ENCODE results near the gene TNFAIP8. TPM values are rescaled to one million over a fixed set of nuclear protein-coding genes. Genes with fewer than 3 reads are reported as not detected.

Gene TNFAIP8
- total and polyA plus RNA-seq, 3 experiments from 2014 or later = 207 to 311 (median 295) TPM

DNA sequence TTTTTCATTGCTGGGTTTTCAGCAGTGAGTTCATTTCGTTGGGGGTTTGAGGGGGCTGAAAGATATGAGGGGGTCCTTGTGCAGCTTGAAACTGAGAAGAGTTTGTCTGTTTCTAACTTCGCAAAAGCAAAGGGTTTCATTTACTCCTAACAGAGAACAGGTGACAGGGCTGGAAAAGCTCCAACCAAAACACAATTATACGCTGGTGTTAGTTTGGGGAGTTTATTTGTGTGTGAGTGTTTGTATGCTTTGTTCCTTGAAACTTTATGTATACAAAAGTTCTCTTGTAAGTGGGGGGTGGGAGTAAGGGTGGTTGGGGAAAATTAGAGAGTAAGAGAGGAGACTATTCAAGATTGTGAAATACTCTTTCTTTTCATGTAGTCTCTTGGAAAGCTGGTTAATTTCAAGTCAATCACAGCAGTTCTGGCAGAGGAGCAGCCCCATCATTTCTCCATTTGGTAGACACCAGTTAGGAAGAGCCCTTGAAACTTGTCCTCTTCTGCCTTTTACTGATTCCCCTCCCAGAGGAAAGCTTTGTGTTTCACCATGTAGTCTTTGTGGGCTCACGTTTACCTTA lies 881 bp downstream of the TNFAIP8 start:
- H3K4me3 ChIP-seq (ENCODE audit: low read length) = peak overlapping the region; percentile 37
- H3K9me3 Mint-ChIP-seq = no peaks in the 10 kb centered on the region
- POLR2A ChIA-PET = interaction anchor here (1.1 to 1.8 kb wide), 6 partner anchors 10 to 87 kb away, joined by 3 to 10 read pairs (median 5); no protein-coding TSS in a partner anchor
- CTCF ChIA-PET = interaction anchor here (1.0 to 4.0 kb wide), 12 partner anchors 10 to 368 kb away, joined by 3 to 19 read pairs (median 5); partner anchors contain the start of gene DTWD2
- peaks cover 0 to 12% (median 2%) of the 10 kb centered on the region in 3 donors for H3K36me3 Mint-ChIP-seq
- H3K27me3 ChIP-seq (ENCODE audit: insufficient read depth, low read length, poor library complexity, severe bottlenecking) = no peaks in the 10 kb centered on the region
- H3K36me3 ChIP-seq (ENCODE audit: insufficient read depth, low read length) = no peaks in the 10 kb centered on the region
- no peaks in the 10 kb centered on the region for H3K9me3 ChIP-seq (ENCODE audit: low read length)
- peaks cover 94 to 100% (median 98%) of the 10 kb centered on the region in 3 donors for H3K4me1 Mint-ChIP-seq
- H3K27ac ChIP-seq (ENCODE audit: low read depth, low read length) = peak overlapping the region; percentile 21
- peak overlapping the region; percentile 75 to 95 (median 90) for H3K27ac Mint-ChIP-seq
- no peaks in the 10 kb centered on the region for H3K27me3 Mint-ChIP-seq
- H3K4me3 Mint-ChIP-seq = peak overlapping the region; percentile 81 to 95 (median 91)
- DNase-seq = no peak
- peaks cover 96% of the 10 kb centered on the region for H3K4me1 ChIP-seq (ENCODE audit: insufficient read depth, low read length)

DNA sequence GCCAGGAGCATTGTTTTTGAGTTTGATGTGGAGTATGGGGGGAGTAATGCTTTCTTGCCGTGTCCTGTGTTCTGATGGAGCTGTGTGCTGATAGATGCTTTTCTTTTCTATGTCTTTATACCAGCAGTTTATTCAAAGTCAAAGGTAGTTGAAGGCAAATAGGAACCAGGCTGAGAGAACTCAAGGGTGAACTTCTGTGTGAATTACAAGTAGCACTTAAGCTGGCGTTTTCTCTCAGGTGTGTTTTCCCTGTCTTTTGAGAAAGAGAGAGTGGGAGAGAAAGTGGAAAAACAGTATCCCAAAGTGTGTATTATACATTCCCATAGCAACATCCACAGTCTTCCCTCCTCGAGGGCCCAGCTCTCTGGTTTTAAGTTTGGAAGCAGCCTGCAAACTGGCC lies 1.5 kb downstream of the TNFAIP8 start:
- CTCF ChIA-PET = interaction anchor here (1.0 to 4.0 kb wide), 11 partner anchors 11 to 89 kb away, joined by 3 to 19 read pairs (median 4); no protein-coding TSS in a partner anchor

DNA sequence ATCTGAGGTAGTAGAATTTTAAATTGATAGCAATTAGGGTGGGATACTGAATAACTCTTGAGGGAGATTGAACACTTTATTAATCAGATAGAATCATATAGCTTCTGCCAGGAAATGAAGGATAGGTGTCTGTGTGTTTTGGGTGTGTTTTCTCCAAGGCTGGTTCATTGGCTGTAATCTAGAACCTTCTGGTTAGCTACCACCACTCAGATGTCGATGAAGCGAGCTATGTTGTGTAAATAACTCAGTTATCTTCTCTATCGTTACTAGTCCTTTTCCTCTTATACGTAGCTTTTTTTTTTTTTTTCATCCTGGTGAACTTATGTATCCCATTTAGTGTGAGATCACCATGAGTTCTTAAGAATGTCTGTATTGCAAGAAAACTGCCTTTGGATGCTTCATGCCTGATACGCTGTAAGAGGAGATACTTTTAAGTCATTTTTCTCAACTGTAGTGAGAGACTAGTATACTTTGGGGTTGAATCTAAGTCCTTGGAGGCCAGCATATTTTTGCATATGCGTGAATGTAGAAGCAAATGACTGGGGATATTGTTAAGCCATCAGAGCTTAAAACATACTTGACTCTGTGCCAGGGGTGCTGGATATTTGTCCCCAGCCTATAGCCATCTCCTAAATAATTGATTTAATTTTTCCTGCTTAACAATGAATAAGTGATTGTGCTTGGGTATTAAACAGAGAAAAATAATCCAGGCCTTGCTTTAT lies 2.1 kb downstream of the TNFAIP8 start:
- Histone ChIP-seq H3K9me3 (ENCODE audit: low read length) (no peaks in the 10 kb centered on the region), H3K27me3 (ENCODE audit: insufficient read depth, low read length, poor library complexity, severe bottlenecking) (no peaks in the 10 kb centered on the region), H3K4me1 (ENCODE audit: insufficient read depth, low read length) (peaks cover 96% of the 10 kb centered on the region), H3K27ac (ENCODE audit: low read depth, low read length) (peak overlapping the region; percentile 8), H3K36me3 (ENCODE audit: insufficient read depth, low read length) (no peaks in the 10 kb centered on the region), H3K4me3 (ENCODE audit: low read length) (peak overlapping the region; percentile 37)
- Mint-ChIP-seq H3K27ac (peak overlapping the region; percentile 75 to 95 (median 90)), H3K4me3 (peak overlapping the region; percentile 81 to 95 (median 91)), H3K36me3 (peaks cover 0 to 9% (median 3%) of the 10 kb centered on the region in 3 donors), H3K9me3 (no peaks in the 10 kb centered on the region), H3K27me3 (no peaks in the 10 kb centered on the region), H3K4me1 (peaks cover 94 to 100% (median 98%) of the 10 kb centered on the region in 3 donors)
- DNase-seq = no peak
- POLR2A ChIA-PET = interaction anchor here (0.5 to 1.3 kb wide), 7 partner anchors 18 to 280 kb away, joined by 3 to 6 read pairs (median 4); no protein-coding TSS in a partner anchor
- CTCF ChIA-PET = interaction anchor here (0.6 to 4.0 kb wide), 12 partner anchors 9 to 90 kb away, joined by 3 to 19 read pairs (median 4); no protein-coding TSS in a partner anchor

More for the DNA sequence above, 1.5 kb downstream of the TNFAIP8 start:
- H3K27me3 Mint-ChIP-seq = no peaks in the 10 kb centered on the region
- peak overlapping the region; percentile 81 to 95 (median 91) for H3K4me3 Mint-ChIP-seq
- peaks cover 0 to 12% (median 3%) of the 10 kb centered on the region in 3 donors for H3K36me3 Mint-ChIP-seq
- POLR2A ChIA-PET = interaction anchor here (0.5 to 1.3 kb wide), 8 partner anchors 17 to 279 kb away, joined by 3 to 10 read pairs (median 4); no protein-coding TSS in a partner anchor
- H3K27me3 ChIP-seq (ENCODE audit: insufficient read depth, low read length, poor library complexity, severe bottlenecking) = no peaks in the 10 kb centered on the region
- no peaks in the 10 kb centered on the region for H3K9me3 ChIP-seq (ENCODE audit: low read length)
- H3K4me3 ChIP-seq (ENCODE audit: low read length) = peak overlapping the region; percentile 37
- H3K27ac ChIP-seq (ENCODE audit: low read depth, low read length) = no peak overlapping the region
- peaks cover 96% of the 10 kb centered on the region for H3K4me1 ChIP-seq (ENCODE audit: insufficient read depth, low read length)
- H3K27ac Mint-ChIP-seq = peak overlapping the region; percentile 75 to 95 (median 90)
- H3K4me1 Mint-ChIP-seq = peaks cover 94 to 100% (median 98%) of the 10 kb centered on the region in 3 donors
- DNase-seq = no peak
- H3K36me3 ChIP-seq (ENCODE audit: insufficient read depth, low read length) = no peaks in the 10 kb centered on the region
- H3K9me3 Mint-ChIP-seq = no peaks in the 10 kb centered on the region

DNA sequence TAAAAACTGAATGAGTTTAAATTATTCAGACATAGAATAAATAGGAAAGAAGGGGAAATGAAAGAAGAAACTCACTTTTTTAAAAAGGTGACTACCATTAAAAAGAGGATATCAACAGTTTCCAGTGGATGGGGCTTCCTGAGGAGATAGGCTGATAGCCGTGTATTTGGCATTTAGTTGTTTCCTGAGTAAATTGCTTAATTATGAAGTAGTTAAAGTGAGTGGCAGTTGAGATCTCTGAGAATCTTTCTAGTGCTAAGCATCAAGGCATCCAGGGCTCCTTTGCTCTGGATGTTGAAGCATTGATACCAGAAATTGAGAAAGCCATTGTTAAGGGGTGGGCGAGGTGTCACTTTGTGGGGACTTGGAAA lies 2.7 kb downstream of the TNFAIP8 start:
- ChIA-PET CTCF (interaction anchor here (1.4 to 4.0 kb wide), 6 partner anchors 12 to 54 kb away, joined by 3 to 19 read pairs (median 12); no protein-coding TSS in a partner anchor), POLR2A (interaction anchor here (1.3 kb wide), 2 partner anchors 18 to 47 kb away, joined by 3 read pairs; no protein-coding TSS in a partner anchor)
- no peak overlapping the region for H3K4me3 ChIP-seq (ENCODE audit: low read length)
- no peak for DNase-seq
- H3K4me1 ChIP-seq (ENCODE audit: insufficient read depth, low read length) = peaks cover 96% of the 10 kb centered on the region
- Mint-ChIP-seq H3K27me3 (no peaks in the 10 kb centered on the region), H3K9me3 (no peaks in the 10 kb centered on the region), H3K4me3 (peak overlapping the region; percentile 42 to 93 (median 65)), H3K27ac (peak overlapping the region; percentile 75 to 95 (median 90)), H3K36me3 (peaks cover 0 to 9% (median 3%) of the 10 kb centered on the region in 3 donors), H3K4me1 (peaks cover 95 to 100% (median 98%) of the 10 kb centered on the region in 3 donors)
- no peaks in the 10 kb centered on the region for H3K9me3 ChIP-seq (ENCODE audit: low read length)
- H3K27me3 ChIP-seq (ENCODE audit: insufficient read depth, low read length, poor library complexity, severe bottlenecking) = no peaks in the 10 kb centered on the region
- peak overlapping the region; percentile 8 for H3K27ac ChIP-seq (ENCODE audit: low read depth, low read length)
- H3K36me3 ChIP-seq (ENCODE audit: insufficient read depth, low read length) = no peaks in the 10 kb centered on the region

DNA sequence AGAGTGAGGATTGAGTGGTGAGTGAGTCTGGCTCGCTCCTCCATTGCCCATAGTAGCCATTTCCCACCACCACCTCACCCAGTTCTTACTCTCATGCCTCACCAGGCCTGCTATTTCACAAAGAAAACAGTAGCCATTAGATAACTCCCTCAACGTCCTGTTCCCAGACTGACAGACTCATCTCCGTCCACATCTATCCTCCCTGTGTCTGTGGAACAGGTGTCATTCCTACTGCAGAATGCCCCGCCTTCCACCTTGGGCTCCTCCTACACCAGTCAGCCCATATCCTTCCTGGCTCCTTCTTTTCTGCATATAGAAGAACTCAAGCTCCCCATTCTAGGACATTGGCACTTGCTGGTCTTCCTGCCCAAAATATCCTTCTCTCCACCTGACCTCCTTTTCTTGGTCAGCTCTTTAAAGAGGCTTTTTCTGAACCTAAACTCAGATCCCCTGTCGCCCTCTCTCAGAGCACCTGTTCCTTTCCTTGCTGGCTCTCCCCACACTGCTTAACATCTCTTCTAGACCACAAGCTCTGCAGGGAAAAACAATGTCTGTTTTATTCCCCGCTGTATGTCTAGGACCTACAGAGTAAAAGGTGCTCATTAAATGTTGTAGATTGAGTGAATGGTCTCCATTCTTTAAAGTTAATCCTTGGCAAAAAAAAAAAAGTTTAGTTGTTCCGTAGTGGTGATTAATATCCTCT lies 3.2 kb downstream of the TNFAIP8 start:
- H3K27ac Mint-ChIP-seq = peak overlapping the region; percentile 75 to 95 (median 90)
- H3K9me3 ChIP-seq (ENCODE audit: low read length) = no peaks in the 10 kb centered on the region
- H3K4me1 Mint-ChIP-seq = peaks cover 95 to 100% (median 98%) of the 10 kb centered on the region in 3 donors
- no peaks in the 10 kb centered on the region for H3K36me3 ChIP-seq (ENCODE audit: insufficient read depth, low read length)
- H3K4me3 ChIP-seq (ENCODE audit: low read length) = no peak overlapping the region
- peaks cover 0 to 10% (median 3%) of the 10 kb centered on the region in 3 donors for H3K36me3 Mint-ChIP-seq
- H3K4me1 ChIP-seq (ENCODE audit: insufficient read depth, low read length) = peaks cover 96% of the 10 kb centered on the region
- CTCF ChIA-PET = interaction anchor here (1.0 to 3.6 kb wide), 5 partner anchors 14 to 371 kb away, joined by 3 to 17 read pairs (median 4); partner anchors contain the start of gene DTWD2
- no peaks in the 10 kb centered on the region for H3K27me3 ChIP-seq (ENCODE audit: insufficient read depth, low read length, poor library complexity, severe bottlenecking)
- POLR2A ChIA-PET = interaction anchor here (0.6 to 1.5 kb wide), 4 partner anchors 13 to 46 kb away, joined by 3 to 7 read pairs (median 4); no protein-coding TSS in a partner anchor
- H3K4me3 Mint-ChIP-seq = peak overlapping the region; percentile 42 to 93 (median 65)
- no peaks in the 10 kb centered on the region for H3K27me3 Mint-ChIP-seq
- H3K27ac ChIP-seq (ENCODE audit: low read depth, low read length) = no peak overlapping the region
- no peaks in the 10 kb centered on the region for H3K9me3 Mint-ChIP-seq
- DNase-seq = no peak

DNA sequence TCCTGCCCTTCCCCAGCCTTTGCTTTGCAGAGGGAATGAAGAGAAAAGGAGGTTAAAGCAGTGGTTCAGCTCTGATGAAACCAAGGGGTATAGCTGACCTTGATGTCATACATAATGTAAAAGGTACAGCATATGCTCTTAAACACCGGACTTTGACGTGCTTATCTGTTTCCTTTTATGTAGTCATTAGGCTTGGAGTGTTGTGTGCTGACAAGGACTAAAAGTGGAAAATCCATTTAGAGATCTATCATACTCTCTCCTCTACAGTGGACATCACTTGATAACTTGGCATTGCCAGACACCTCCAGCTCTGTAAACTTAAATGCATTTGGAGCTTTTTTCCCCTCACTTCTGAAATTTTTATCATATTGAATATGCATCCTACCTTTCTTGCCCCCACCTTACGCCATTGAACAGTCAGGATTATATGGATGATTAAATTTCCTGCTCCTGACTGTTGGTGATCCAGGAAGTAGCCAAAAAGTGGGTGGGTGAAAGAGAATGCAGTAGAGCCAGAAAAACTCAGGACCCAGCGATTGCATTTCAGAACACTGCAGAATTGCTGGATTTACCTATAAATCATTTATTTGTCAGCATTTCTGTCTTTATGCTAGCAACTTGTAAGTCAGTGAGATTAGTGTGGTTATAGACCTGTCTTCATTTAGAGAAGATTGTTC lies 4.1 kb downstream of the TNFAIP8 start:
- H3K27ac Mint-ChIP-seq = peak overlapping the region; percentile 75 to 95 (median 90)
- no peaks in the 10 kb centered on the region for H3K9me3 Mint-ChIP-seq
- H3K4me3 Mint-ChIP-seq = peak overlapping the region; percentile 10 to 93 (median 47)
- Histone ChIP-seq H3K4me3 (ENCODE audit: low read length) (no peak overlapping the region), H3K4me1 (ENCODE audit: insufficient read depth, low read length) (peaks cover 93% of the 10 kb centered on the region), H3K36me3 (ENCODE audit: insufficient read depth, low read length) (no peaks in the 10 kb centered on the region), H3K27ac (ENCODE audit: low read depth, low read length) (no peak overlapping the region), H3K27me3 (ENCODE audit: insufficient read depth, low read length, poor library complexity, severe bottlenecking) (no peaks in the 10 kb centered on the region), H3K9me3 (ENCODE audit: low read length) (no peaks in the 10 kb centered on the region)
- no peak for DNase-seq
- H3K36me3 Mint-ChIP-seq = peaks cover 0 to 14% (median 3%) of the 10 kb centered on the region in 3 donors
- H3K4me1 Mint-ChIP-seq = peaks cover 92 to 100% (median 95%) of the 10 kb centered on the region in 3 donors
- ChIA-PET CTCF (interaction anchor here (1.0 to 3.6 kb wide), 4 partner anchors 17 to 372 kb away, joined by 3 to 17 read pairs (median 5); partner anchors contain the start of gene DTWD2), POLR2A (interaction anchor here (0.6 to 1.5 kb wide), 4 partner anchors 12 to 45 kb away, joined by 3 to 7 read pairs (median 4); no protein-coding TSS in a partner anchor)
- no peaks in the 10 kb centered on the region for H3K27me3 Mint-ChIP-seq

Measured in CD8-positive, alpha-beta memory T cell (primary cell).